HEK293 (cell line): ENCODE results near the gene PRSS50.

Experiments
- CTCF ChIA-PET: fragments of 350-600 bp; formaldehyde crosslinking; extraction: SDS; loops from one replicate; lab custom pipeline; 2021; ENCODE audit warnings: antibody characterized with exemption; lab: Yijun Ruan, JAX
- POLR2A ChIA-PET: fragments of 300-600 bp; formaldehyde crosslinking; extraction: SDS; loops from one replicate; lab custom pipeline; 2020; ENCODE audit warnings: antibody characterized with exemption, inconsistent platforms; lab: Yijun Ruan, JAX
- H3K27ac ChIP-seq: fragments of 200-500 bp; sonication (Bioruptor generic); 2 replicates; pipeline ENCODE4 v1.5.1; 2014; ENCODE audit warnings: low read depth, low read length, control low read depth, inconsistent platforms; ENCODE audit errors: extremely low read depth
- H3K36me3 ChIP-seq, 2 experiments: fragments of 200-500 bp in 1 of 2; sonication (Bioruptor generic) in 1 of 2; 1 replicate in 1 of 2; 2 replicates in 1 of 2; pipeline ENCODE4 v1.5.1; 2014 to 2017; ENCODE audit warnings: inconsistent platforms in 2 of 2, low read length in 2 of 2; ENCODE audit not compliant: control insufficient read depth in 2 of 2, insufficient read depth in 1 of 2
- H3K4me1 ChIP-seq: fragments of 200-500 bp; sonication (Bioruptor generic); 2 replicates; pipeline ENCODE4 v1.5.1; 2014; ENCODE audit warnings: mild to moderate bottlenecking, low read length, inconsistent platforms; ENCODE audit not compliant: control insufficient read depth, insufficient read depth
- H3K4me3 ChIP-seq: 2 replicates; pipeline ENCODE4 v1.5.1; 2011; ENCODE audit warnings: low read depth, mild to moderate bottlenecking, control low read depth, low read length, moderate library complexity
- H3K9me3 ChIP-seq: fragments of 200-500 bp; sonication (Bioruptor generic); 2 replicates; pipeline ENCODE4 v1.5.1; 2014; ENCODE audit warnings: low read depth, low read length, inconsistent platforms; ENCODE audit not compliant: control insufficient read depth, insufficient read depth
- BCL11B ChIP-seq: fragments of 450-650 bp; formaldehyde crosslinking; IDR thresholded peaks from 2 replicates; pipeline ENCODE4 v1.5.1; 2016; ENCODE audit warnings: low read depth, missing biosample characterization, missing genetic modification characterization
- EGR2 ChIP-seq: fragments of 450-650 bp; formaldehyde crosslinking; IDR thresholded peaks from 2 replicates; pipeline ENCODE4 v1.5.1; 2016; ENCODE audit warnings: low read depth, missing biosample characterization, missing genetic modification characterization
- GLIS1 ChIP-seq: fragments of 450-650 bp; formaldehyde crosslinking; IDR thresholded peaks from 2 replicates; pipeline ENCODE4 v1.5.1; 2016; ENCODE audit warnings: missing biosample characterization, missing genetic modification characterization
- PRDM6 ChIP-seq: fragments of 450-650 bp; formaldehyde crosslinking; IDR thresholded peaks from 2 replicates; pipeline ENCODE4 v1.5.1; 2017; ENCODE audit warnings: missing biosample characterization, missing genetic modification characterization
- TCF7L2 ChIP-seq: IDR thresholded peaks from 2 replicates; pipeline ENCODE4 v1.6.1; 2011; ENCODE audit warnings: low read depth, mild to moderate bottlenecking, inconsistent platforms, low read length, moderate library complexity, borderline replicate concordance
- WT1 ChIP-seq: fragments of 450-650 bp; formaldehyde crosslinking; IDR thresholded peaks from 2 replicates; pipeline ENCODE4 v1.5.1; 2016; ENCODE audit warnings: missing biosample characterization, missing genetic modification characterization
- ZBTB49 ChIP-seq: fragments of 450-650 bp; formaldehyde crosslinking; IDR thresholded peaks from 2 replicates; pipeline ENCODE4 v1.5.1; 2016; ENCODE audit warnings: missing biosample characterization, missing genetic modification characterization, low read depth
- ZIC2 ChIP-seq: fragments of 450-650 bp; formaldehyde crosslinking; IDR thresholded peaks from 2 replicates; pipeline ENCODE4 v1.5.1; 2016; ENCODE audit warnings: missing biosample characterization, missing genetic modification characterization
- ZNF133 ChIP-seq: fragments of 450-650 bp; formaldehyde crosslinking; IDR thresholded peaks from 2 replicates; pipeline ENCODE4 v1.5.1; 2016; ENCODE audit warnings: missing biosample characterization, missing genetic modification characterization
- ZNF138 ChIP-seq: fragments of 450-650 bp; formaldehyde crosslinking; IDR thresholded peaks from 2 replicates; pipeline ENCODE4 v1.5.1; 2016; ENCODE audit warnings: missing biosample characterization, missing genetic modification characterization, borderline replicate concordance
- ZNF175 ChIP-seq: fragments of 450-650 bp; formaldehyde crosslinking; IDR thresholded peaks from 2 replicates; pipeline ENCODE4 v1.5.1; 2016; ENCODE audit warnings: missing biosample characterization, missing genetic modification characterization
- ZNF426 ChIP-seq: fragments of 450-650 bp; formaldehyde crosslinking; IDR thresholded peaks from 2 replicates; pipeline ENCODE4 v1.5.1; 2017; ENCODE audit warnings: missing biosample characterization, missing genetic modification characterization, mild to moderate bottlenecking, inconsistent platforms, moderate library complexity
- ZNF585B ChIP-seq: fragments of 450-650 bp; formaldehyde crosslinking; IDR thresholded peaks from 2 replicates; pipeline ENCODE4 v1.5.1; 2016; ENCODE audit warnings: missing biosample characterization, missing genetic modification characterization
- ZNF791 ChIP-seq: fragments of 450-650 bp; formaldehyde crosslinking; IDR thresholded peaks from 2 replicates; pipeline ENCODE4 v1.5.1; 2016; ENCODE audit warnings: missing biosample characterization, missing genetic modification characterization
- ZNF792 ChIP-seq: fragments of 450-650 bp; formaldehyde crosslinking; IDR thresholded peaks from 2 replicates; pipeline ENCODE4 v1.5.1; 2016; ENCODE audit warnings: missing biosample characterization, missing genetic modification characterization
- TF ChIP-seq, protein P1 (sequence below): fragments of 450-650 bp; formaldehyde crosslinking; IDR thresholded peaks from 2 replicates; pipeline ENCODE4; 2016; ENCODE audit warnings: missing biosample characterization, missing genetic modification characterization

Gene PRSS50

DNA sequence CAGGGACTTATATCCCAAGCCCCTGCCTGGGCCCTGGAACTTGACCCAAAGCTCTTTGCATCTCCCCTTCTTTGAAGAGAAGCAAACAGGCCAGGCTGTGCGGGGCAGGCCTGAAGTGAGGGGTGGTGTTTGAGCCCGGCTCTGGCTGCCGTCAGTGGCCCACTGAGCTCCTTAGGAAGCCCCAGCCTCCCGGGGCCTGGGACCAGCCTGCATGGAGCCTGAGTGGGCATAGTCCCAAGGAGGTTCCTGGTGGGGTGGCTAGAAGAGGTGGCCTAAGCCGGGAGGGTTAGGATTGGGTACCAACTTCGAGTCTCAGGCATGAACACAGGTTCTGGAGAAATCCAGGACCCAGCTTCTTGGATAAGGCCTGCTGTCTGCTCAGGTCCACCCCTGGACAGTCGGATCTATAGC lies 10.1 kb downstream of the PRSS50 start (continued):
- TF ChIP-seq TCF7L2, result no peak
- TF ChIP-seq ZNF138 (tag by site-specific recombination), result no peak

DNA sequence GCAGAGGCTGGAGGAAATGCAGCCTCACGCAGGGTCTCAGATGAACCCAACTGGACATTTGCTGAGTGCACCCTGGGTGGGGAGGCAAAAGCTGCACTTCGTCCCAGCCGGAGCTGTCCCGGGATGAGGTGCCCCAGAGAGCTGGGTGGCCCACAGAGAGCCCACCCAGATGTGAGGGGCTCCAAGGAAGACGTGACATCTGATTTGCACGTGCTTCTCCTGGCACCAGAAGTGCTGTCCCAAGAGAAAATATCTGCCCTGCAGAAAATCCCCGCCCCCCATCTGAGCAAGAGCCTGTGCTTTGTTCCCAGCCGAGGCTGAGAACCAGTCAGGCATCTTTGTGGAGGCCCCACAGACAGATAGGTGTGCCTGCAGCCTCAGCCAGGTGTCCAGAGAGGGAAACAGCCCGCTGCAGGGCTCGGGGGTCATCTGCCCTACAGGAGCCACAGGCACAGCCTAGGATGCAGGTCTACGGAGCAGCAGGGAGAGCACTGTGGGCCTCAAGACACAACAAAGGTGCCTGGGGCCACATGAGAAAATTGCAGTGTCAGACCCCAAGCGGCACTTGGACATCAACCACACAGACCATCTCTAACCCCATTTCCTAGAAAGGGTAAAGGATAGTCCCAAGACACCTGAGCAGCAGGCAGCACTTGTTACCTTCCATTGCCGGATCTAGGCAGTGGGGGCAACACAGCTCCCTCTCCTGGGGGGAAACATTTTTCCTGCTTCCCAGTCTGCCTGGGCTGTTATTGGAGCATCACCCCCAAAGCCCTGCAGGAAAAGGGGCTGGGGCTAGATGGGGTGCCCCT lies 10.7 kb downstream of the PRSS50 start:
- TF ChIP-seq ZNF792 (tag by site-specific recombination) (no peak), BCL11B (tag by site-specific recombination) (no peak), EGR2 (tag by site-specific recombination) (no peak), ZNF426 (tag by site-specific recombination) (no peak), ZNF133 (tag by site-specific recombination) (no peak), ZNF585B (tag by site-specific recombination) (no peak), ZNF791 (tag by site-specific recombination) (no peak), PRDM6 (tag by site-specific recombination) (no peak), TCF7L2 (no peak)
- TF ChIP-seq, protein P1, sequence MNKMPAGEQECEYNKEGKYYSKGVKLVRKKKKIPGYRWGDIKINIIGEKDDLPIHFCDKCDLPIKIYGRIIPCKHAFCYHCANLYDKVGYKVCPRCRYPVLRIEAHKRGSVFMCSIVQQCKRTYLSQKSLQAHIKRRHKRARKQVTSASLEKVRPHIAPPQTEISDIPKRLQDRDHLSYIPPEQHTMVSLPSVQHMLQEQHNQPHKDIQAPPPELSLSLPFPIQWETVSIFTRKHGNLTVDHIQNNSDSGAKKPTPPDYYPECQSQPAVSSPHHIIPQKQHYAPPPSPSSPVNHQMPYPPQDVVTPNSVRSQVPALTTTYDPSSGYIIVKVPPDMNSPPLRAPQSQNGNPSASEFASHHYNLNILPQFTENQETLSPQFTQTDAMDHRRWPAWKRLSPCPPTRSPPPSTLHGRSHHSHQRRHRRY (tag by site-specific recombination), result no peak
- TF ChIP-seq, all 188 proteins: peak for 0
- Histone ChIP-seq H3K4me1 (no peaks in the 10 kb centered on the region), H3K9me3 (no peaks in the 10 kb centered on the region), H3K36me3 (no peaks in the 10 kb centered on the region), H3K27ac (no peak overlapping the region), H3K4me3 (no peak overlapping the region)
- CTCF ChIA-PET, result interaction anchor here (0.6 to 2.5 kb wide), 4 partner anchors 10 to 389 kb away, joined by 3 to 8 read pairs (median 3); no protein-coding TSS in a partner anchor
- POLR2A ChIA-PET, result no interaction called here

DNA sequence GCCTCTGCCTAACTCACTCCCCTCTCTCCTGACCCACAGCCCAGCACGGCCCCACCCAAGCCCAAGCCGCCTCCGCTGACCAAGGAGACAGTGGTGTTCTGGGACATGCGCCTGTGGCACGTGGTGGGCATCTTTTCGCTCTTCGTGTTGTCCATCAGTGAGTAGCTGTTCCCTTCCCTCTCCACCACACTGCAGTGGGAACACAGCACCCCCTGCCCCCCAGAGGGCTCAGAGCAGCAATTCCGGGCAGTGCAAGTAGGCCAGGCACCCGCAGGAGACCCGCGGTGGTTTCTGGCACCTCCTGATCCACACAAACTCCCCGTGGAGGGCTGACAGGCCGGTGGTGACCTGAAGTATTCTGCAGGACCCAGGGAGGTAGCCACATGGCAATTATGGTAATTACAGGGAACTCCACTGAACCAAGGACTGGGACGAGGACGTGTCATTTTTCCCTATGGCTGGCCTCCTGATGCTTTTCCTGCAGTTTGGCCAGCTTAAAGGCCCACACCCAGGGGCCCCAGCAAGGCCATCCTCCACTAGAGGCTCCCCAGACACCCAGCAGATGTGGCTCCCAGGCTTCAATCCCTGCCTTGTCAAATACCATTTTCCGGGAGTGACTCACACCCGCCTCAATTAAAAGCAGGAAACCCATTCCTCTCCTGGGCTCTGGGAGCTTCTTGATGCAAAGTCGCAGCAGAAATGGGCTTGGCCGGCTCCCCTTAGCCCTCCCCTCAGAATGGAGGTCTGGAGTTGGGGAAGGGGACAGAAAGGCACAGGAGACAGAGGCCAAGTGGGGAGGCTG lies 11.7 kb downstream of the PRSS50 start:
- Histone ChIP-seq H3K4me1 (no peaks in the 10 kb centered on the region), H3K9me3 (no peaks in the 10 kb centered on the region), H3K4me3 (no peak overlapping the region), H3K27ac (no peak overlapping the region), H3K36me3 (no peaks in the 10 kb centered on the region)
- ChIA-PET POLR2A (no interaction called here), CTCF (interaction anchor here (0.6 to 2.5 kb wide), 7 partner anchors 14 to 521 kb away, joined by 3 to 8 read pairs (median 3); no protein-coding TSS in a partner anchor)
- TF ChIP-seq GLIS1 (tag by site-specific recombination) (peak; percentile 67), WT1 (no peak), ZBTB49 (tag by site-specific recombination) (no peak), ZIC2 (peak; percentile 71), ZNF175 (tag by site-specific recombination) (no peak)
